ENCODE measurements around the gene COL25A1. TPM values are rescaled to one million over a fixed set of nuclear protein-coding genes. Genes with fewer than 3 reads are reported as not detected.

Gene COL25A1
- total RNA-seq, 1 experiment from 2014 or later: 4.2 TPM

DNA sequence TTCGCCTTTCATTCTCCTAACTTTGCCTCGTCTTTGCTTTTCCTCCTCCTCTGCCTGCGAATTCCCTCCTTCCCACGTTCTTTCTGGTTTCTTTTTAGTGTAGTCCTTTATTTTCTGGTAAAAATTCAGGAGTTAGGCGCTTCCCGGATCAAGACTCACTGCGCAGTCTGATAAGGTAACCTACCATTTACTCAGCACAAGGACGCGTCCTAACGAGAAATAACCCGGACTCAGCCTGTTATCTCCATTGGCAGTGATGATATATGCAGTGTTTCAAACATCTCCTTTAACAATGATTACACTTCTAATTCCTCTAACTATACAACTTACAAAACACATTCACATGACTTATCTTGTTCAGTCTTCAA, 539.2 kb downstream of the COL25A1 start:
- Histone ChIP-seq H2AK5ac (ENCODE audit: insufficient read length, low read length) (no peak overlapping the region), H4K91ac (ENCODE audit: insufficient read length, low read depth, low read length) (no peak overlapping the region), H3K23ac (ENCODE audit: insufficient read length, low read depth, low read length) (no peak overlapping the region), H3K79me1 (ENCODE audit: insufficient read depth, low read depth, low read length, poor library complexity, severe bottlenecking) (no peaks in the 10 kb centered on the region), H2BK15ac (ENCODE audit: low read depth, low read length) (no peak overlapping the region), H4K8ac (replicated peaks; ENCODE audit: insufficient read length, low read depth, low read length) (no peak overlapping the region), H3K4me2 (ENCODE audit: insufficient read depth, insufficient read length, low read length) (peak overlapping the region; percentile 73), H2BK20ac (ENCODE audit: low read depth, low read length, poor library complexity, severe bottlenecking) (no peak overlapping the region), H3K14ac (ENCODE audit: insufficient read depth, low read length) (no peak overlapping the region), H3K18ac (ENCODE audit: insufficient read length, low read depth, low read length) (no peak overlapping the region), H2AFZ (ENCODE audit: low read length) (peak overlapping the region; percentile 82), H3T11ph (ENCODE audit: low read length) (no peak overlapping the region), H3K27me3 (ENCODE audit: insufficient read depth, low read length) (no peaks in the 10 kb centered on the region), H3K56ac (ENCODE audit: insufficient read length, low read depth, low read length) (no peak overlapping the region), H4K20me1 (ENCODE audit: control insufficient read depth, insufficient read depth, insufficient read length) (no peaks in the 10 kb centered on the region), H2BK5ac (ENCODE audit: insufficient read length, low read length) (no peak overlapping the region), H3K9me3 (ENCODE audit: control insufficient read depth, low read depth, low read length) (no peaks in the 10 kb centered on the region), H4K5ac (ENCODE audit: insufficient read length, low read depth, low read length) (no peak overlapping the region), H2BK120ac (ENCODE audit: low read depth, low read length, poor library complexity, severe bottlenecking) (no peak overlapping the region), H2BK12ac (ENCODE audit: insufficient read length, low read depth, low read length) (no peak overlapping the region), H3K27ac (ENCODE audit: insufficient read length, low read depth, low read length) (no peak overlapping the region), H3K23me2 (ENCODE audit: insufficient read length, low read depth, low read length, poor library complexity, severe bottlenecking) (peaks cover 8% of the 10 kb centered on the region), H3K79me2 (ENCODE audit: insufficient read depth, low read length) (no peaks in the 10 kb centered on the region), H3K4ac (ENCODE audit: low read depth, low read length) (no peak overlapping the region), H3K4me1 (ENCODE audit: insufficient read depth, low read length) (no peaks in the 10 kb centered on the region), H3K9ac (ENCODE audit: extremely low read depth, insufficient read length, low read length) (no peak overlapping the region)
- TF ChIP-seq CTCF (conservative IDR thresholded peaks at IDR 0.05): no peak
- peaks cover 14% of the 10 kb centered on the region in 2 experiments for H3K4me1 Mint-ChIP-seq
- peak overlapping the region; percentile 83 for H3K4me3 Mint-ChIP-seq
- DNase-seq: no peak
- H3K27me3 Mint-ChIP-seq (ENCODE audit: low read depth): peaks cover 48% of the 10 kb centered on the region
- H3K36me3 Mint-ChIP-seq (ENCODE audit: insufficient read depth in 1 of 3, low read depth in 3 of 3): no peaks in the 10 kb centered on the region; a peak in 1 of 7 replicates
- H3K27ac Mint-ChIP-seq: no peak overlapping the region
- WGBS (ENCODE audit: extremely low coverage, insufficient read length, low lambda C conversion rate): no CpG with 5 or more reads among the region's 11 CpGs
- 0 out of 5 replicates have a peak, but pooled peaks cover 0 to 4% of the 10 kb centered on the region in 2 experiments for H3K9me3 Mint-ChIP-seq
